Activated T-cell treated with anti-CD3 and anti-CD28 coated beads, Interleukin-2, amount 50 U/mL, for 24 hours (primary cell): ENCODE data around the gene ATP1B1.
A peak's percentile ranks its signal among the peaks of the same experiment; 100 is the strongest.

Source experiments
- DNase-seq: peaks from one replicate; pipeline ENCODE4 v3.0.0-alpha.2; 2020
- H3K27ac Mint-ChIP-seq: 2 replicates; pipeline ENCODE4 v1.8.0; 2020; ENCODE audit warnings: mild to moderate bottlenecking, mixed read lengths
- H3K27me3 Mint-ChIP-seq: 2 replicates; pipeline ENCODE4 v1.8.0; 2020; ENCODE audit warnings: mixed read lengths
- H3K36me3 Mint-ChIP-seq: 2 replicates; pipeline ENCODE4 v1.8.0; 2020; ENCODE audit warnings: low read depth, mixed read lengths
- H3K4me1 Mint-ChIP-seq: 2 replicates; pipeline ENCODE4 v1.8.0; 2020; ENCODE audit warnings: low read depth, mixed read lengths
- H3K4me3 Mint-ChIP-seq: 2 replicates; pipeline ENCODE4 v1.8.0; 2020; ENCODE audit warnings: mild to moderate bottlenecking, moderate library complexity, mixed read lengths
- H3K9me3 Mint-ChIP-seq: 2 replicates; pipeline ENCODE4 v1.8.0; 2020; ENCODE audit warnings: mixed read lengths

Gene ATP1B1

DNA sequence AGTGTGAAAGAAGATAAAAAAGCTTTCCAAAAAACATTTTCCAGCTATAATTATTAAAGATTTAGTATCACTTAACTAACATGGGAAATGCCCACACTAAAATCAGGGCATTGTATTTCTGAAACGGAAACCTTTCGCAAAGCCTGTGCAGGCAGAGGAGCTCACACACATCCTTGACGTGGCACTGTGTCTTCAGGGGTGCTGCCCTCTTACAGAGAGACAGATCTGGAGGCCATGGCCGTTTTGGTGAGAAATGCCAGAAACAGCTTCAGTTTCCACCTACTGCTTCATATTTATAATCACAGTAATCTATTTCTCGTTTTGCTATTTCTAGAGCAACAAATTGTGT, 26.7 kb downstream of the ATP1B1 start:
- Mint-ChIP-seq H3K4me1 (peaks cover 18% of the 10 kb centered on the region), H3K27ac (no peak overlapping the region), H3K9me3 (no peaks in the 10 kb centered on the region), H3K36me3 (peaks cover 22% of the 10 kb centered on the region), H3K4me3 (no peak overlapping the region), H3K27me3 (no peaks in the 10 kb centered on the region)
- DNase-seq = no peak

DNA sequence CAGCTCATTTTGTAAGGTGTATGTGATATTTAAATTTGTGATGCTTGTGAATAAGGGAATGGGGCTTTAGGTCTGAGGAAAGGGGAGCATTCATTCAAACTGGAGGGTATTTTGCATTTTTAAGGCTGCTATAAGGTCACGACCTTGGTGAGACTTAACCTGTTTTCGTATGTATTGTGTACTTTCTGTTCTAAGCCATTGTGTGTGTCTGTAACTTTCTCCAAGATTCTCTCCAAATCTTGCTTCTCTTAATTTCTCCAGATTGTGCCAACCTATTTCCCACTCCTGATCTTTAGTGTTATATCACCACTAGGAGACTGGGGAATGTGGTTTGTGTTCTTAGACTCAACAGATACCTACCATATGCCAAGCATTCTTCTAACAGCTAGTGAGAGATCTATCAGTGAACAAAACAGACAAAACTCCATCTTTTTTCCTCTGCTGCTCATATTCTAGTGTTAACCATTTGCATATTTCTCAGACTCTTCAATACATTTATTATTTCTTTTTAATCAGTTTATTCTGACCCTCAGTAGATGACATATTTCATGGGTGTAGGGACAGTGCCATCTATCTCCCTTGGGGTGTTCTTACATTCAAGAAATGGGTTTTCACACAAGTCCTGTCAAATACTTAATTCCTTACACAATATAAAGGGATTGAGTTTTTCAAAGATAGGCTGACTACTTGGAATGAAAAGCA, 27.5 kb downstream of the ATP1B1 start:
- Mint-ChIP-seq H3K4me3 (no peak overlapping the region), H3K4me1 (peaks cover 17% of the 10 kb centered on the region), H3K9me3 (no peaks in the 10 kb centered on the region), H3K27me3 (no peaks in the 10 kb centered on the region), H3K36me3 (peaks cover 19% of the 10 kb centered on the region), H3K27ac (no peak overlapping the region)
- DNase-seq = no peak

DNA sequence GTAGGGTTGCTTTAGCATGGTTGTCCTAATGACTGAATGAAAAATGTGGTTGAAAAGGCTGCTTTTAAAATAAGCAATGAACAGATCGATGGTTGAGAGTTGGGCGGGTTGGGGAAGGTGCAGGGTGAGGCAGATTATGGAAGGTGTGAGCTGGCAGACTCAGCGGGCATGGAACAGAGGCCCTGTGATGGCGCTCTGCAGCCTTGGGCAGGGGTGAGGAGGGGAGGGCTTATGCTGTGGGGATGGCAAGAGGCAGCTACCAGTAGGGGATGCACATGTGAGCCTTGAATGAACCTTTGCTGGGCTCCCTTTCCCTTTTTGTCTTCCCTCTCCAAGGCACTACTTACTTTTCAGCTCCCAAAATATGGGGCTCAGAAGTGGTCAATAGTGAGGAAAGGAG, 30.9 kb downstream of the ATP1B1 start:
- no peak overlapping the region for H3K4me3 Mint-ChIP-seq
- H3K4me1 Mint-ChIP-seq = peaks cover 22% of the 10 kb centered on the region
- no peak for DNase-seq
- H3K27me3 Mint-ChIP-seq = no peaks in the 10 kb centered on the region
- no peaks in the 10 kb centered on the region for H3K9me3 Mint-ChIP-seq
- peaks cover 4% of the 10 kb centered on the region for H3K36me3 Mint-ChIP-seq
- H3K27ac Mint-ChIP-seq = no peak overlapping the region

DNA sequence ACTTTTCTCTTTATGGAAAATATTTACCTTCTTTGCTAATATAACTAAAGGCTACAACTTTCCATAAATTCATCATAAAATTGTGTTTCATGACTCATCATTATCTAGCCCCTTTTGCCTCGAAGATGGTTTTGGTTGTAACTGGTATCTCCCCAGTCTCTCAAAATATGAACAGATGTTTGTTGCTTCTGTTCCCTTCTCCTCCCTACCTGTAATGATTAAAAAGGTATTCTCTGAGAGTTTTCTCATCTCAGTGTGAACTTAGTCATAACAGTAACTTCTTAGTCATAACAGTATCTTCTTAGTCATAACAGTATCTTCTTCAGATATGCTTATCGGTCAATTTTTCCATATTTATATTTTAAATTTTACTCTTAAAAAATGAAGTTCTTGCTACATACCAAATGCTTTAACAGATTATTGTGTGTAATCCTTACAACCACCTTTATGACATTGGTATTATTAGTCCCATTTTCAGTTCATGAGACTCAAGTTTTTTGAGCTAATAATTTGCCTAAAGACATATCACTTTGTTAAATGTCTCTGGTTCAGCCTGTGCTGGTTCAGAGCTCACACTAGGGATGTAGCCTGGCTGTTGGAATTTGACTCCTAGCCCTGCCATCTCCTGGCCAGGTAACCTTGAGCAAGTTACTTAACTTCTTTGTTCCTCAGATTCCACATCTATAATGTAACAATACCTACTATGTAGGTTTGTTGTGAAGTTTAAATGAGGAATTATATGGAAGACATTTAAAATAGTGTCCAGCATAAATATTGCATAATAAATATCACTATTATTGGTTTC, 32.6 kb downstream of the ATP1B1 start:
- no peaks in the 10 kb centered on the region for H3K9me3 Mint-ChIP-seq
- no peaks in the 10 kb centered on the region for H3K36me3 Mint-ChIP-seq
- no peaks in the 10 kb centered on the region for H3K27me3 Mint-ChIP-seq
- peak overlapping the region; percentile 80 for H3K27ac Mint-ChIP-seq
- no peak overlapping the region for H3K4me3 Mint-ChIP-seq
- H3K4me1 Mint-ChIP-seq = peaks cover 22% of the 10 kb centered on the region
- DNase-seq = no peak

DNA sequence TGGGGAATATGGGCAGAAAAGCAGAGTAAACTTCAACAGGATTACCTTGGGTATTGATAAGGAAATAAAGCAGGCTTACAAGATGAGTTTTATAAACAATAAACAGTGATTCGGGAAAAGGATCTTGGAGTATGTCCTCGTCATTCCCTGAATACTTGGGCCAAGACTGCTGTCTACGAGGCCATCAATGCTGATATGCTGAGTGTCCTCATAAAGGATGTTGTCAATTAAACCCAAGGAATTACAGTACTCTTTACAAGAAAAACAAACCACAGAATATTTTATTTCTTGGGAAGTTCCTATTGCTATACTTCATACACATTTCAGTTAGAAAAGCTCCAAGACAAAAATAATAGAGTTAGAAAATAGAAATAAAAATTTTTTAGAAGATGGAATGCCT, 34.9 kb downstream of the ATP1B1 start:
- Mint-ChIP-seq H3K36me3 (no peaks in the 10 kb centered on the region), H3K27me3 (no peaks in the 10 kb centered on the region), H3K9me3 (no peaks in the 10 kb centered on the region), H3K4me3 (no peak overlapping the region), H3K27ac (no peak overlapping the region), H3K4me1 (peaks cover 22% of the 10 kb centered on the region)
- no peak for DNase-seq

DNA sequence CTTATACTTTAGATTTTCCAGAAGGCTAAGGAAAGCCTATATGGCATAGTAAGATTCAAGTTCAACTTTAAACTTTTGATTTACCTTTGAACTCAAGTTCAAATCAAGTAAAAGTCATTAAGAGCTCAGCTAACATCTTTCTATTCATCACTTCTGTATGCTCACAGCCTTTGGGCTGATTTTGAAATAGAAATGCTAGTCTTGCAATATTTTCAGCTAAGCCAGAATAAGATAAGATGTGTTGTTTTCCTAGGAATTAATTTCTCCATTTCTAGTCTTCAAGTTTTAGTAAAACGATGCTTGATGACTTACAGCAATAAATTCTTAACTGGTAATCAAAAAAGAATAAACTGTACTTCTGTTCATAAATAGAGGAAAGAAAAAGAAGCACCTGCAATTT, 35.6 kb downstream of the ATP1B1 start:
- DNase-seq = no peak
- Mint-ChIP-seq H3K36me3 (no peaks in the 10 kb centered on the region), H3K9me3 (no peaks in the 10 kb centered on the region), H3K4me1 (peaks cover 22% of the 10 kb centered on the region), H3K27ac (no peak overlapping the region), H3K4me3 (no peak overlapping the region), H3K27me3 (no peaks in the 10 kb centered on the region)

DNA sequence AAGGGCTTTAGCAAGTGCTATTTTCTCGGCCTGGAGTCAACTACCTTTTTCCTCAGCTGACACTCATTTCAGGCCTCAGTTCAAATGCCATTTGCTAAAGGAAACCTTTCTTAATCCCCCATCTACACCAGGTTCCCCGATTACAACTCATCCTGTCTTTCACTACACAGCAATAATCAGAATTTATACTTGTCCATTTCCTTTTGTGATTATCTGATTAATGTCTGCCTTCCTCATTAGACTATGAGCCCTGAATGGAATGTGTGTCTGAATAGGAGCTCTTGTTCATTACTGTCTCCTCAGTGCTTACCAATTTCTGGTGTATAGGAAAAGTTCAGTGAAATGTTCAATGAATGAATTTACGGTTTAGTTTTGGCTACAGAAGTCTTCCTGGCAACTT, 36.9 kb downstream of the ATP1B1 start:
- Mint-ChIP-seq H3K27ac (no peak overlapping the region), H3K9me3 (no peaks in the 10 kb centered on the region), H3K36me3 (no peaks in the 10 kb centered on the region)

DNA sequence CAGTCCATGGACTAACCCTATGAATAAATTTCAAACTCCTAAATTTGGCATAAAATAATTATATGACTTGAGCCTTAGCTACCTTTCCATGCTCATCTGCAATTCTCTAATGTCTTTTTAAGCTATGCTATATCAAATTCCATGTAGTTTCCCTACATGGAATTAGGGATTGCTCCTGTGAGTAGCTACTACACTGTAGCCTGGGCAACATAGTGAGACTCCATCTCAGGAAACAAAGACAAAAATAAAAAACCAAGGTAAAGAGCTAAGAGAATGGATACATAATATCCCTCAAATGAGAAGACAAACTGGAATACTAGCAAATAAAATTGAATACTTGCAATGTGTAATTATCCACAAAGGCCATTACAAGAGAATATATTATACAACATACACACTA, 37.5 kb downstream of the ATP1B1 start:
- Mint-ChIP-seq H3K9me3 (no peaks in the 10 kb centered on the region), H3K27me3 (no peaks in the 10 kb centered on the region), H3K4me3 (no peak overlapping the region), H3K27ac (no peak overlapping the region), H3K4me1 (peaks cover 11% of the 10 kb centered on the region), H3K36me3 (no peaks in the 10 kb centered on the region)
- no peak for DNase-seq

More for the DNA sequence above, 36.9 kb downstream of the ATP1B1 start:
- no peak for DNase-seq
- Mint-ChIP-seq H3K27me3 (no peaks in the 10 kb centered on the region), H3K4me1 (peaks cover 16% of the 10 kb centered on the region), H3K4me3 (no peak overlapping the region)

DNA sequence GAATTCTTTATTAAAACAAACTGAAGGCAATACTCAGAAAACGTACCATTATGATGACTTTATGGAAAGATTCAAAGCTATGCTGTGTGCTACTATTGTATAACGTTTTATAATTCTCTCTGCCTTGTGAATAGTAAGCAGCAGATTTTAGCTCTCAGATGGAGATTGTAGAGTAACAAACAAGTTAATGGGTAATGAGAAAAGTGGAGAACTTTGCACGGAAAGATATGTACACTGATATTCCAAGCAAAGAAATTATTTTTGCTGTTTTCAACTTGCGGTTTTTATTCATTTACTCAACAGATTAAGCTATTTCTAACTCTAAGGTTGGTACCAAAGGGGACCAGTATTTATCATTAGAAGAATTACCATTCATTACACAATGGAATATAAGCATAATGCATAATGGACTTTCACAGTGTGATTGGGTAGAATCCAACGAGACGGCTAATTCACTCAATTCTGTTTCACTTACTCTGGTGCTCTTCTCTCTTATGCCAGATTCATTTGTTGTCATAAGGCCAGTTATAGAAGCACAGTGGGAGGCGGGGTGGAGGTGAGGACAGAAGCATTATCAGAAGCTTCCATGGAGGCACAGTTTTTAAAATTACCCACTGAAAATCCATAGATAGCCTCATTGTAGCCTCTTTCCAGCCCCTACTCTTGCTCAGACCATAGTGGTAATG, 38.6 kb downstream of the ATP1B1 start:
- Mint-ChIP-seq H3K27me3 (no peaks in the 10 kb centered on the region), H3K36me3 (no peaks in the 10 kb centered on the region), H3K9me3 (no peaks in the 10 kb centered on the region), H3K27ac (no peak overlapping the region), H3K4me3 (no peak overlapping the region), H3K4me1 (peaks cover 3% of the 10 kb centered on the region)
- DNase-seq = no peak

DNA sequence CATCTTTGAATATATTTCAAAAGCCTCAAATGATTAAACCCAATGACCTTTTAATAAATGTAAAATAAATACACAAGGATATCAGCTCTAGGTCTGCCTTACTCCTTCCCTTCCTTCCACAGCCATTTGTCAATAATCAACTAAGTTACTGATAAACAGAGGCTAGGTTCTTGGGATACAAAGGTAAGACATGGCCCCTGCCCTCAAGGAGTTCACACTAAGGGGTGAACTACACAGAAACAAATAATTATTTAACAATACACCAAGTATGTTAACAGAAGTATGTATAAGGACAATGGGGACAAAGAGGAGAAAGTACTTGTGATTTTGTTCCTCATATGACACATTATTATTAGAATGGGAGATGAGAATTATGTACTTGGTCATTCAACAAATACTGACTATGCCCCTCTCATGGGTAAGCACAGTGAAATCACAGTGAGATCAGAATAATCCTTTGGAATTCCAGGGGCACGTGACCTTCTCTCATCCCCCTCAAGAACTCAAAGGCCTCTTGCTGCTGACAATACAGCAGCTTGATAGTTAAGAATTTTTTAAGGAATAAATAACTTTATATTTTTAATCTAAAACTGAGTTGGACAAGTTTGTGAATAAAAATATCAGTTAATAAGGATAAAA, 40.2 kb downstream of the ATP1B1 start:
- no peak for DNase-seq
- H3K4me1 Mint-ChIP-seq = no peaks in the 10 kb centered on the region
- H3K27ac Mint-ChIP-seq = no peak overlapping the region
- H3K36me3 Mint-ChIP-seq = no peaks in the 10 kb centered on the region
- no peak overlapping the region for H3K4me3 Mint-ChIP-seq
- no peaks in the 10 kb centered on the region for H3K27me3 Mint-ChIP-seq
- no peaks in the 10 kb centered on the region for H3K9me3 Mint-ChIP-seq

DNA sequence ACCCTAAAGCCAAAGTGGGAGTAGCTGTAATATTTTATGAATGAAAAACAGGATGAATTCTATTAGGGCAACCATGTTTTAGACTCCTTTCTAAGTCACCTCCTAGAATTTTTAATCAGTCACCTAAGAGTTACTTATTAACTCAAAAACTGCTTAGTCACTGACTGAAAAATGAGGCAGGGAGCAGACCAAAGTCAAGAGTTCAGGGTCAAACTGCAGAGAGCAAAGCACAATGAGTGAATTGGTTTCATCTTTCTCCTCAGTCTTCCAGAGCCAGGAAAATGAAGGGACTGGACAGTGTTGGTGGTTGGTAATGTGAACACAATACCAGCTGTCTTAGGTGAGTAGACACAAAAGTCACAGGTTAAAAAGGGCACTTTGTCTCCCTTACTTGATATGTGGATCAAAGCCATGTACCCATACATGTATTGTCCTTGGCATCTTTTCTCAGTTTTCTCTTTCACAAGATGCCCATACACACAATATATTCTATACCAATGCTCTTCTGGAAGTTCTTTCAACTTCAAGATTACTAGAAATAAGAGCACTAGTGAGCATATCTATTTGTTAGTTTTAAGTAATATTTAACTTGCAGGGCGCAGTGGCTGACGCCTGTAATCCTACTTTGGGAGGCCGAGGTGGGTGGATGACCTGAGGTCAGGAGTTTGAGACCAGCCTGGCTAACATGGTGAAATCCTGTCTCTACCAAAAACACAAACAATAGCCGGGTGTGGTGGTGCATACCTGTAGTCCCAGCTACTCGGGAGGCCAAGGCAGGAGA, 42.2 kb downstream of the ATP1B1 start:
- H3K36me3 Mint-ChIP-seq = no peaks in the 10 kb centered on the region
- H3K4me1 Mint-ChIP-seq = no peaks in the 10 kb centered on the region
- no peaks in the 10 kb centered on the region for H3K27me3 Mint-ChIP-seq
- no peaks in the 10 kb centered on the region for H3K9me3 Mint-ChIP-seq
- H3K4me3 Mint-ChIP-seq = no peak overlapping the region
- DNase-seq = no peak
- H3K27ac Mint-ChIP-seq = no peak overlapping the region

DNA sequence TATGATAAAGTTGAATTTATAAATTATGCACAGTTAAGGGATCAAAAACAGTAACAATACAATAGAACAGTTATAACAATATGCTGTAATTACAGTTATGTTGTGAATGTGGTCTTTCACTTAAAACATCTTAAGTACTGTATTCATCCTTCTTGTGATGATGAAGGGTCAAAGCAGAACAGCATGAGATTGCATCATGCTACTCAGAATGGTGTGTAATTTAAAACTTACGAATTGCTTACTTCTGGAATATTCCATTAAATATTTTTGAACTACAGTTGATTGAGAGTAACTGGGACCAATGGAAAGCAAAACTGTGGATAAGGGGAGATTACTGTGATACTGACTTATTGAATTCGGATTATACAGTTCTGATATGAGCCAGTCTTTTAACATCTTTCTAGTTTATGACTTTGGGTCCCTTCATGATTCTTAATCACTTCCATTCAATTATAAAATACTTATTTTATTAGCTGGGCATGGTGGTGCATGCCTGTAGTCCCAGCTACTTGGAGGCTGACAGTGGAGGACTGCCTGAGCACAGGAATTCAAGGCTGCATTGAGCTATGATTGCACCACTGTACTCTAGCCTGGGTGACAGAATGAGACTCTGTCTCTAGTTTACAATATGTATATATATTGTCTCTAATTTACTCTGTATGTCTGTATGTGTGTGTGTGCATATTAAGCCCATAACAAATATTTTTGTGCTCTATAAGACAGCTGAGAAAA, 43.2 kb downstream of the ATP1B1 start:
- no peaks in the 10 kb centered on the region for H3K4me1 Mint-ChIP-seq
- no peaks in the 10 kb centered on the region for H3K36me3 Mint-ChIP-seq
- no peak for DNase-seq
- no peaks in the 10 kb centered on the region for H3K27me3 Mint-ChIP-seq
- no peak overlapping the region for H3K27ac Mint-ChIP-seq
- H3K9me3 Mint-ChIP-seq = no peaks in the 10 kb centered on the region
- H3K4me3 Mint-ChIP-seq = no peak overlapping the region

DNA sequence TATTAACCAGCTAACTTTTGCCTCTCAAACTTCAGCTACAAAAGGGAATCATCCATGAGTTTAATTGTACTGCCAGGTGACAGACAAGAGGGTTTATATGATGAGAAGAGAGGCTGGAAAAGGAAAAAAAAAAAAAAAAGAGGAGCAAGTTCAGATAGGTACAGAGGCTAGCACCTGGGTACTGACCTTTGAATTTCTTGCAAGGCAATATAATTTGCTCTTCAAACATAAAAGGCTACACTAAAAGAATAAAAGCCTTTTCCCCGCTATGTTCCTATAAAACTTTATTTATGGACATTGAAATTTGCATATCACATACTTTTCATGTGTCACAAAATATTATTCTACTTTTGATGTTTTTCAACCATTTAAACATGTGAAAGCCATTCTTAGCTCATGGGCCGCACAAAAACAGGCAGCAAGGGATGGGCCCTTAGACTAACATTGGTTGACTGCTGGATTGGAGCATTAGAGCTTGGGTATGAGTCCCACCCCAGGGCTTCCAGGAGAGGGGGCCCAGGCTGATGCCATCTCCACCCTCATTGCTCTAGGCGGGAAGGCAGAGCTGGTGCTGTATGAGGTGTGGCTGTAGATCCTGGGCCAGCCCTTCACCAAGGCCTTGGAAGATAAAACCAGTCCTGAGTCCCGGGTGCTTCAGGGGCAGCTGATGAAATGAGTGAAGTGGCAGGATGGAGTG, 44.3 kb downstream of the ATP1B1 start:
- Mint-ChIP-seq H3K4me3 (no peak overlapping the region), H3K4me1 (no peaks in the 10 kb centered on the region), H3K27me3 (no peaks in the 10 kb centered on the region), H3K27ac (no peak overlapping the region), H3K9me3 (no peaks in the 10 kb centered on the region), H3K36me3 (no peaks in the 10 kb centered on the region)
- DNase-seq = no peak
